Activated CD4-positive, alpha-beta T cell treated with anti-CD3 and anti-CD28 coated beads, Interleukin-2, amount 10 ng/mL, durations not matched to agents 7 days and 5 days (primary cell): ENCODE measurements around the gene TMEM120B. TPM values are rescaled to one million over a fixed set of nuclear protein-coding genes. Genes with fewer than 3 reads are reported as not detected.
"Not testable (repeated sequence)": the region's sequence is repeated elsewhere in the genome, so short reads cannot be mapped to it uniquely, and the experiment has no call there.

ENCODE experiments used
- CTCF ChIA-PET: fragments of 350-600 bp; sonication (Branson Sonifier 250); formaldehyde crosslinking; loops from one replicate; lab custom pipeline; 2021; ENCODE audit warnings: antibody characterized with exemption; lab: Charles Lee
- POLR2A ChIA-PET: fragments of 350-600 bp; sonication (Branson Sonifier 250); formaldehyde crosslinking; loops from one replicate; lab custom pipeline; 2021; ENCODE audit warnings: antibody characterized with exemption; lab: Charles Lee
- DNase-seq: peaks from one replicate; pipeline ENCODE4 v3.0.0-alpha.2; 2020
- H3K27ac Mint-ChIP-seq: one replicate; pipeline ENCODE4 v1.8.0; 2021; ENCODE audit warnings: mild to moderate bottlenecking, moderate library complexity, mixed read lengths
- H3K27me3 Mint-ChIP-seq: one replicate; pipeline ENCODE4 v1.8.0; 2021; ENCODE audit warnings: mixed read lengths
- H3K36me3 Mint-ChIP-seq: one replicate; pipeline ENCODE4 v1.8.0; 2021; ENCODE audit warnings: low read depth, mixed read lengths
- H3K4me1 Mint-ChIP-seq: one replicate; pipeline ENCODE4 v1.8.0; 2021; ENCODE audit warnings: mixed read lengths
- H3K4me3 Mint-ChIP-seq: one replicate; pipeline ENCODE4 v1.8.0; 2021; ENCODE audit warnings: mild to moderate bottlenecking, moderate library complexity, mixed read lengths
- H3K9me3 Mint-ChIP-seq: one replicate; pipeline ENCODE4 v1.8.0; 2021; ENCODE audit warnings: mixed read lengths
- total RNA-seq, 2 experiments: library from RNA; stranded (reverse); gene quantifications; one replicate each; pipeline ENCODE4 v1.2.3, GENCODE V29; 2021

TMEM120B gene
- total RNA-seq, 2 experiments from 2014 or later: 5.8 to 6.0 TPM

DNA sequence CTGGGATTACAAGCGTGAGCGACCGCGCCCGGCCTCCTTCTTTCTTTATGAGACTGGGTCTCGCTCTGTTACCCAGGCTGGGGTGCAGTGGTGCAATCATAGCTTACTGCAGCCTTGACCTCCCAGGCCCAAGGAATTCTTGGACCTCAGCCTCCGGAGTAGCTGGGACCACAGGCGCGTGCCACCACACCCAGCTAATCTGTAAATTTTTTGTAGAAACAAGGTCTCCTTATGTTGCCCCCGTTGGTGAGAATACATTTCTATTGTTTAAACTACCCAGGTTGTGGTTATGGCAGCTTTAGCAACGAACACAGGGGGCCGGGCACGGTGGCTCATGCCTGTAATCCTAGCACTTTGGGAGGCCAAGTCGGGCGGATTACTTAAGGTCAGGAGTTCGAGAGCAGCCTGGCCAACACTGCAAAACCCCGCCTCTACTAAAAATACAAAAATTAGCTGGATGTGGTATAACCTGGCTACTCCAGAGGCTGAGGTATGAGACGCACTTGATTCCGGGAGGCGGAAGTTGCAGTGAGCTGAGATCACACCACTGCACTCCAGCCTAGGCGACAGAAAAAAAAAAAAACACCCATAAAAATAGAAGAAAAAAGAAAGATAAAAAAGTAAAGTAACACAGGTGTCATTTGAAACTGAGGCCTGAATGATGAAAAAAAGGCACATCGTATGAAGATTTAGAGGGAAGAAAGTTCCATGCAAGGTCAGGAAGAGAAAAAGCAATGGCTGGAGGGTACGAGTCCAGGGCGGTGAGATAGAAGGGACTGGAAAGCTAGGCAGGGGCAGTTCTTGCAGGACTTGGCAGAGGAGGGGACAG, 977 bp upstream of the TMEM120B start:
- peaks cover 1% of the 10 kb centered on the region for H3K27me3 Mint-ChIP-seq
- peak overlapping the region; percentile 93 for H3K27ac Mint-ChIP-seq
- H3K9me3 Mint-ChIP-seq: no peaks in the 10 kb centered on the region
- H3K36me3 Mint-ChIP-seq: no peaks in the 10 kb centered on the region
- H3K4me1 Mint-ChIP-seq: peaks cover 23% of the 10 kb centered on the region
- peak overlapping the region; percentile 86 for H3K4me3 Mint-ChIP-seq
- DNase-seq: peak; percentile 50
- CTCF ChIA-PET: interaction anchor here (0.5 to 4.0 kb wide), 13 partner anchors 8 to 655 kb away, joined by 3 to 34 read pairs (median 4); partner anchors contain the start of genes PSMD9 and RHOF
- POLR2A ChIA-PET: no interaction called here

DNA sequence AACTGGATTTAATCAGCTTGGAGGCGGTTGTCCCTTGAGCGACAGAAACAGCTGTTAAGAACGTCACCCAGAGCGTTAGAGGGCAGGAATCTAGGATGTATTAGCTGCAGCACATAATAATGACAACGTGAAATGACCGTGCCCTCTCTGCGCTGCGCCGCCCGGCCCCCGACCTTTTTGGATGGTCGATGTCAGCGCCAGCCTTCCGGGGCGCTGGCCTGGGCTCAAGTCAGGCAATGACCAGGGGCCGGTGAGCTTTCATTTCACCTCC, 427 bp upstream of the TMEM120B start:
- CTCF ChIA-PET: interaction anchor here (1.1 to 4.0 kb wide), 11 partner anchors 9 to 176 kb away, joined by 3 to 34 read pairs (median 6); partner anchors contain the start of genes PSMD9 and RHOF
- H3K9me3 Mint-ChIP-seq: no peaks in the 10 kb centered on the region
- H3K4me1 Mint-ChIP-seq: peaks cover 23% of the 10 kb centered on the region
- POLR2A ChIA-PET: no interaction called here
- H3K27me3 Mint-ChIP-seq: peaks cover 1% of the 10 kb centered on the region
- DNase-seq: peak; percentile 37
- H3K36me3 Mint-ChIP-seq: no peaks in the 10 kb centered on the region
- peak overlapping the region; percentile 86 for H3K4me3 Mint-ChIP-seq
- H3K27ac Mint-ChIP-seq: peak overlapping the region; percentile 93

DNA sequence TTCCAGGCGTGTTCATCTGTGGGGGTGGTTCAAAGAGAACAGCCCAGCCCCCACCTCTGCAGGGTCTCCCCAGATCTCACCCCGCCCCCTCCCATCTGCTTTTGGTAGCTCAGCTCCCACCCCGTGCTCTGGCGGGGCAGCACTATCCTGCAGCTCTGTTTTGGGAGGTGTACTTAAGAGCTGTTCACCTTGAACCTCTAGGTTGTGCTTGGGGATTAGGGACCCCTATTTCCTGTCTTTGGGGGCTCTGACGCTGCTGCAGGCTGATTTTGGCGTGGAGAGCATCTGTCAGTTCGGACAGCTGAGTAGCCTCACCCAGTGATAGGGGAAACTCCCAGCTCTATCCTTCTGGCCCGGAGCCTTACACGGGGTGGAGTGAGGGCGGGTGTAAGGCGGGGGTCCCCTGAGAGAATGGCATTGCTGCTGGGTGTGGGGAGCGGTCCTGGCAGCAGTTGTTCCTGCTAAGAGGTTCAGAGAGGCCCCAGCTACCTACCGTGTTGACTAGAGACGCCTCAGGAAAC, 765 bp downstream of the TMEM120B start:
- peak overlapping the region; percentile 57 for H3K27ac Mint-ChIP-seq
- H3K9me3 Mint-ChIP-seq: no peaks in the 10 kb centered on the region
- H3K36me3 Mint-ChIP-seq: no peaks in the 10 kb centered on the region
- H3K4me3 Mint-ChIP-seq: peak overlapping the region; percentile 86
- no peak for DNase-seq
- ChIA-PET POLR2A (interaction anchor here (0.6 kb wide), 1 partner anchor 313 kb away, joined by 3 read pairs; the partner anchor contains the start of gene RNF34), CTCF (interaction anchor here (0.6 to 4.0 kb wide), 9 partner anchors 8 to 94 kb away, joined by 3 to 34 read pairs (median 6); partner anchors contain the start of gene RHOF)
- H3K27me3 Mint-ChIP-seq: no peaks in the 10 kb centered on the region
- H3K4me1 Mint-ChIP-seq: peaks cover 24% of the 10 kb centered on the region

DNA sequence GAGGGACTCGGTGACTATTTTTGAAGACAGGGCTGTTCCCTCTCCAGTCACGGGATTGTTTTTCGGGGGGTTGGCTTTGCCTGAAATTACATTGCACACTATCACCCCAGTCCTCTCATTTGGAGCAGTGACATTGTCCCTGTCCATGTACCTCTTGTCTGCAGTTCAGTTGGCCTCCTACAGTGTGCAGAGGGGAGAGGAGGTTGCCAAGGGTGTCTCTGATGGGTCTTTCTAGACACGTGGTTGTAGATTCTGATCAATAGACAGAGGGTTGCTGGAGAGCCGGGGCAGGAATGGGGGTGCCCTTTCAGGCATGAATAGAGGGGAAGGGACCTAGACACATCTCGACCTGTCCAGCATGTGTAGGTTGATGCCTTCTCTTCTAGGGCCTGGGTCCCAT, 1.2 kb downstream of the TMEM120B start:
- DNase-seq: peak; percentile 18
- POLR2A ChIA-PET: no interaction called here
- CTCF ChIA-PET: interaction anchor here (1.5 to 4.0 kb wide), 6 partner anchors 8 to 81 kb away, joined by 4 to 34 read pairs (median 6); partner anchors contain the start of gene RHOF
- H3K4me1 Mint-ChIP-seq: peaks cover 26% of the 10 kb centered on the region
- H3K36me3 Mint-ChIP-seq: no peaks in the 10 kb centered on the region
- no peaks in the 10 kb centered on the region for H3K27me3 Mint-ChIP-seq
- peaks cover 2% of the 10 kb centered on the region for H3K9me3 Mint-ChIP-seq
- peak overlapping the region; percentile 86 for H3K4me3 Mint-ChIP-seq
- peak overlapping the region; percentile 16 for H3K27ac Mint-ChIP-seq

DNA sequence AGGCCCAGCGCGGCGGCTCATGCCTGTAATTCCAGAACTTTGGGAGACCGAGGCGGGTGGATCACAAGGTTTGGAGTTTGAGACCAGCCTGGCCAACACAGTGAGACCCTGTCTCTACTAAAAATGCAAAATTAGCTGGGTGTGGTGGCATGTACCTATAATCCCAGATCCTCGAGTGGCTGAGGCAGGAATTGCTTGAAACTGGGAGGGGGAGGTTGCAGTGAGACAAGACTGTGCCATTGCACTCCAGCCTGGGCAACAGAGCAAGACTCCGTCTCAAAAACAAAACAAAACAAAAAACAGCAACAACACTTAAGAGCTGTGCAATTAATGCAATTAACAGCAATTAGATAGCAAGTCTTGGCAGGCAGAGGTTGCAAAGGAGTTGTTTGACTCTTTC, 2.5 kb downstream of the TMEM120B start:
- H3K27me3 Mint-ChIP-seq, H3K9me3 Mint-ChIP-seq, POLR2A ChIA-PET, DNase-seq, H3K36me3 Mint-ChIP-seq, H3K27ac Mint-ChIP-seq, H3K4me3 Mint-ChIP-seq: not testable (repeated sequence)
- peaks cover 24% of the 10 kb centered on the region for H3K4me1 Mint-ChIP-seq
- CTCF ChIA-PET: interaction anchor here (0.5 to 1.2 kb wide), 2 partner anchors 10 to 146 kb away, joined by 3 read pairs; no protein-coding TSS in a partner anchor

DNA sequence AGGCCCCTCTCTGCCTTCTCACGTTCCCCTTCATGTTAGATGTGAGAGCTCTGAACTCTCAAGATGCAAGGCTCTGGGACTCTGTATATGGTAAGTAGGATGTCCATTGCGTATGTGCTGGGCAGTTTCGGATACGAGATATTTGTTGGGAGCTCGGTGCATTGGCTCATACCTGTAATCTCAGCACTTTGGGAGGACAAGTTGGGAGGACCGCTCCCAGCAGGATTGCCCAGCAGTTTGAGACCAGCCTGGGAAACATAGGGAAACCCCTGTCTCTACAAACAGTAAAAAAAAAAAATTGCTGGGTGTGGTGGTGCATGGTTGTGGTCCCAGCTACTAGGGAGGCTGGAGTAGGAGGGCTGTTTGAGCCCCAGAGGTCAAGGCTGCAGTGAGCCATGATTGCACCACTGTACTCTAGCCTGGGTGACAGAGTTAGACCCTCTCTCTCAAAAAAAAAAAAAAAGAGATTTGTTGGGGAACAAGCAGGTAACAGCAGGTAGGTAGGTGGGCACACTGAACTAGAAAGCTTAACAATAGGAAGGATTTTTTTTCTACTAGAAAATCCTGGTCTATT, 3.4 kb downstream of the TMEM120B start:
- ChIA-PET CTCF (interaction anchor here (0.5 to 1.2 kb wide), 5 partner anchors 9 to 183 kb away, joined by 3 read pairs; no protein-coding TSS in a partner anchor), POLR2A (interaction anchor here (0.6 kb wide), 1 partner anchor 84 kb away, joined by 4 read pairs; no protein-coding TSS in a partner anchor)
- H3K27ac Mint-ChIP-seq: no peak overlapping the region
- no peaks in the 10 kb centered on the region for H3K36me3 Mint-ChIP-seq
- no peaks in the 10 kb centered on the region for H3K27me3 Mint-ChIP-seq
- peaks cover 20% of the 10 kb centered on the region for H3K4me1 Mint-ChIP-seq
- H3K9me3 Mint-ChIP-seq: peaks cover 2% of the 10 kb centered on the region
- no peak for DNase-seq
- H3K4me3 Mint-ChIP-seq: no peak overlapping the region

DNA sequence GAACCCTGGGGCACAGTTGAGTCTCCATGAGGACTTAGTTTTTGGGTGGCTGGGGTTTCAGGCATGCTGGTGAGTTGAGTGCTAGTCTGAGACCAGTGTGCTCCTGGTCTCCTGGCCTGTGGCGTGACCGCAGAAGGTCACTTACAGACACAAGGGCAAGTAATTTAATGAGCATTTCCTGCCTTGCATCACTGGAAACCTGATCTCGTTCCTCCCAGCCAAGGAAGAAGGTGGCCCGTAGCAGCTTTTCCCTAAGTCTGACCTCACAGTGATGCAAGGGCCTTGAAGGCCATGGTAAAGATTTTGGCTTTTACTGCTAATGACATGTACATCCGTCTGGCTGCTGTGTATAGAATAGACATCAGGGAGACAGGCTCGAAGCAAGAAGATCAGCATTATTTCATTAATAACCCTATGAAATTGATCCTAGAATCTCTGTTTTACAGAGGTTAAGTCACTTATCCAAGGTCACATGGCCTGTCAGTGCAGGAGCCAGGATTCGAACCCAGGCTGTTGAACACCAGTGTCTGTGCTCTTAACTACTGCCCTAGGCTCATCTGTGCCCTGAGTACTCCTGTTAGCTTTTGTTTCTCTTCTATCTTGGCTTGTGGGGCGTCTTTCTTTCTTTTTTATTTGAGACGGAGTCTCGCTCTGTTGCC, 4.6 kb downstream of the TMEM120B start:
- POLR2A ChIA-PET: no interaction called here
- DNase-seq: no peak
- Mint-ChIP-seq H3K9me3 (peaks cover 2% of the 10 kb centered on the region), H3K27me3 (no peaks in the 10 kb centered on the region), H3K4me1 (peaks cover 16% of the 10 kb centered on the region), H3K27ac (no peak overlapping the region), H3K36me3 (no peaks in the 10 kb centered on the region), H3K4me3 (no peak overlapping the region)
- CTCF ChIA-PET: interaction anchor here (0.6 to 4.6 kb wide), 4 partner anchors 27 to 950 kb away, joined by 3 to 26 read pairs (median 4); partner anchors contain the start of gene RHOF

DNA sequence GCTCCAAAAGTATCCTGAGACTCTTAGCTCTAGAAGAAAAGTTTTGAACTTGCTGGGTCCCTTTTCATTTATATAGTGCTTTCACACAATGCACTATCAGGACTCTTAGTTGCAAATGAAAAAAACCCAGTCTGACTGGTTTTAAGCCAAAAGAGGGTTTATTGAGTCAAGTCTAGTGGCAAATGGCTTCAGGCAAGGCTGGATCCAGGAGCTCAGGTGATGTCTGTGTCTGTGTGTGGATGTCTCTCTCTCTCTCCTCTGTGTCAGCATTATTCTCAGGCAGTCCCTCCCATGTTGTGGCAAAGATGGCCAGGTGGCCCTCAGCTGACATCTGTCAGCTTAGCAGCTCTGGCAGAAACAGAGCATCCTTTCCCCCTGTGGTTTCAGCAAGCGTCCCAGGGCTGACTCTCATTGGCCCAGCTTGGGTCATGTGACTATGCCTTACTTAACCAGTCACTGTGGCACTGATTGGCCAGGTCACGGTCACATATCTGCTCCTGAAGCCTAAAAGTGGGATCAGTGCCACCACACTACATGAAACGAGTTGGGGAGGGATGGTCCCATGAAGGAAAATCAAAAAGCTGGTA, 6.2 kb downstream of the TMEM120B start:
- H3K9me3 Mint-ChIP-seq: peaks cover 2% of the 10 kb centered on the region
- ChIA-PET CTCF (interaction anchor here (0.7 to 4.6 kb wide), 7 partner anchors 8 to 170 kb away, joined by 3 to 26 read pairs (median 5); partner anchors contain the start of genes PSMD9 and RHOF), POLR2A (interaction anchor here (0.6 kb wide), 1 partner anchor 384 kb away, joined by 7 read pairs; no protein-coding TSS in a partner anchor)
- H3K4me1 Mint-ChIP-seq: peaks cover 11% of the 10 kb centered on the region
- no peak overlapping the region for H3K27ac Mint-ChIP-seq
- H3K27me3 Mint-ChIP-seq: no peaks in the 10 kb centered on the region
- no peak overlapping the region for H3K4me3 Mint-ChIP-seq
- no peaks in the 10 kb centered on the region for H3K36me3 Mint-ChIP-seq
- peak; percentile 14 for DNase-seq

DNA sequence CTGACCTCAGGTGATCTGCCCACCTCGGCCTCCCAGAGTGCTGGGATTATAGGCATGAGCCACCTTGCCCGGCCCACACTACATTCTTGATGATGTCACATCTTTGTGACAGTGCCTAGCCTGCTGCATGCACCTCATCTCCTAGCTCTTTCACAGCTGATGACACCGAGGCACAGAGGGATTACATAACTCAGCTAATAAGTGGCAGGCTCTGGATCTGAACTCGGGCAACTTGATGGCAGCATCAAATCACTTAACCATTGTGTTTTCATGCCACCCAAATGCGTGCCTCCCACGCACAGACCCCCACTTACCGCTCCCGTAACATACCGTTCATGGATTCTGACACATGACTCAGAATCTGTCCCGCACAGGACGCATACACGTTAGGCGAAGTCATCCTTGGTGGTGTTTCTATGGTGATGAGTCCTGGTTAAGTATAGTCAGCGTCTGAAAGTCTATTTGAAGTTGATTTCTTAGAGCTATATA, 7.4 kb downstream of the TMEM120B start:
- H3K9me3 Mint-ChIP-seq: peaks cover 2% of the 10 kb centered on the region
- no peak for DNase-seq
- CTCF ChIA-PET: interaction anchor here (0.6 to 4.6 kb wide), 5 partner anchors 9 to 846 kb away, joined by 4 to 26 read pairs (median 6); partner anchors contain the start of gene RHOF

DNA sequence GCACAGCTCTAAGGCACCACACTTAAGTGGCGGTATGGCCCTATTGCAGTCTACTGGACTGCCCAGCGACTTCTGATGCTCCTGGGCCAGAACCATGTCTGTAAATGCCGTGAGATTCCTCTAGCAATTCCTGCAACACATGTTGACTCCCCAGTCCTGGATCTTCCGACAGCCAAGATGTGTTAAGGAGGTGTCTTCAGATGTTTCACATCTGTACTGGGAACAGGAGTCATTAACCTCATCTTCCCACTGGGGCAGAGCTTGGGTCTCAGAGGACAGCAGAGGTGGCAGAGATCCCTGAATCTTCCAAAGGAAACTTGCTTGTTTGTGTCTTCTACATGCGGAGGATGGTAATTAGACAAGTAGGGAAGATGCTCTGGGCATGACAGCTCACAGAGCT, 8.2 kb downstream of the TMEM120B start:
- Mint-ChIP-seq H3K4me3 (no peak overlapping the region), H3K27me3 (no peaks in the 10 kb centered on the region), H3K27ac (peak overlapping the region; percentile 20), H3K4me1 (peaks cover 7% of the 10 kb centered on the region), H3K9me3 (peaks cover 2% of the 10 kb centered on the region), H3K36me3 (no peaks in the 10 kb centered on the region)
- POLR2A ChIA-PET: no interaction called here
- no peak for DNase-seq
- CTCF ChIA-PET: interaction anchor here (0.6 to 4.6 kb wide), 4 partner anchors 8 to 845 kb away, joined by 4 to 26 read pairs (median 6); partner anchors contain the start of genes RHOF and TMEM120B

More for the DNA sequence above, 7.4 kb downstream of the TMEM120B start:
- no peaks in the 10 kb centered on the region for H3K36me3 Mint-ChIP-seq
- no peak overlapping the region for H3K4me3 Mint-ChIP-seq
- no peak overlapping the region for H3K27ac Mint-ChIP-seq
- POLR2A ChIA-PET: no interaction called here
- no peaks in the 10 kb centered on the region for H3K27me3 Mint-ChIP-seq
- H3K4me1 Mint-ChIP-seq: peaks cover 7% of the 10 kb centered on the region

DNA sequence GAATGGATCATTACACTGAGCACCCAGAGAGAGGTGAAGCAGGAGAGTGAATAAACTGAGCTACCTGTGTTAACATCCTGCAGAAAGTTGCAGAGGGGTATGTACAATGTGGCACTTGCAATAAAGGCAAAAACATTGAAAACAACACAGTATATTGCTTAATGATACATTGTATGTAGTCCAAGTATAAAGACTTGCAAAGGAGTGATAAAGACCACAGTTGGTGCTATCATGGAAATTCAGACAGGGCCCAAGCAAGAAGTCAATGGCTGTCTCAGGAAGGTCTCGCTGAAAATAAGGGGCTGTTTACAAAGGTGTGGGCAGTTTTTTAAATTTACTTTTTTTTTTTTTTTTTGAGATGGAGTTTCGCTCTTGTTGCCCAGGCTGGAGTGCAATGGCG, 10.0 kb downstream of the TMEM120B start:
- DNase-seq: no peak
- ChIA-PET POLR2A (no interaction called here), CTCF (no interaction called here)
- Mint-ChIP-seq H3K36me3 (no peaks in the 10 kb centered on the region), H3K4me1 (peaks cover 7% of the 10 kb centered on the region), H3K4me3 (no peak overlapping the region), H3K27me3 (no peaks in the 10 kb centered on the region), H3K27ac (no peak overlapping the region), H3K9me3 (peaks cover 2% of the 10 kb centered on the region)
